Right cardiac atrium (tissue), 5 donors: Measurements from ENCODE around the gene PIK3R2. TPM values are rescaled to one million over a fixed set of nuclear protein-coding genes. Genes with fewer than 3 reads are reported as not detected.

Experiments used
- ATAC-seq, 2 donors: fragments of 200-7000 bp; cut with Tn5 transposase; one replicate each; pipeline versions ENCODE4 v1.8.0 to v1.9.1; 2020; ENCODE audit warnings: moderate library complexity in 2 of 2, mild to moderate bottlenecking in 1 of 2
- DNase-seq, 3 donors: peaks; one replicate each; pipeline ENCODE4 v3.0.0-alpha.2; 2020
- H3K27ac ChIP-seq: one replicate; pipeline ENCODE4 v1.5.1; 2013; ENCODE audit warnings: mild to moderate bottlenecking, low read length, control low read depth, moderate library complexity
- H3K27me3 ChIP-seq: one replicate; pipeline ENCODE4 v1.6.1; 2013; ENCODE audit not compliant: control insufficient read depth, insufficient read depth
- H3K4me1 ChIP-seq: one replicate; pipeline ENCODE4 v1.6.1; 2013; ENCODE audit warnings: low read length; ENCODE audit not compliant: control insufficient read depth, insufficient read depth
- H3K4me3 ChIP-seq: one replicate; pipeline ENCODE4 v1.5.1; 2013; ENCODE audit warnings: low read length, control low read depth
- H3K9me3 ChIP-seq: one replicate; pipeline ENCODE4 v1.6.1; 2013; ENCODE audit warnings: low read length; ENCODE audit not compliant: control insufficient read depth
- WGBS: extraction: QIAGEN DNeasy Blood & Tissue Kit; methylation state at CpG from one replicate; pipeline ENCODE4 v1.1.7; 2013; 5-methylcytosine and 5-hydroxymethylcytosine counted together
- intact Hi-C, 4 donors: fragments of 100-400 bp; cut with DNase I; formaldehyde crosslinking; loops; one replicate each; pipeline versions ENCODE4 v1.11.0 to v1.14.0; 2022 to 2023
- polyA plus RNA-seq: library from polyadenylated mRNA; stranded (reverse); fragments of 200-250 nt; gene quantifications from one replicate; pipeline ENCODE4 v1.2.3, GENCODE V29; 2013
- total RNA-seq, 4 donors: library from RNA; stranded (reverse); fragmentation: NEBNext Ultra II Directional; extraction: Animal tissue kit (Norgen Biotek cat#: 25700); gene quantifications; one replicate each; pipeline ENCODE4 v1.2.1, GENCODE V29; 2021
- donor health status: healthy with polysubstance abuse.
- donor health status: DM: no; HTN: yes; CAD: no.
- donor health status: DM: no; HTN: no; CAD: no.
- donor health status: DM: no; HTN: yes; CAD: no; lungs with severe emphysema.
- donor health status: DM: yes; HTN: yes; CAD: no.

Gene PIK3R2
- total and polyA plus RNA-seq, 5 donors: 7.1 to 30.1 (median 24.9) TPM

DNA sequence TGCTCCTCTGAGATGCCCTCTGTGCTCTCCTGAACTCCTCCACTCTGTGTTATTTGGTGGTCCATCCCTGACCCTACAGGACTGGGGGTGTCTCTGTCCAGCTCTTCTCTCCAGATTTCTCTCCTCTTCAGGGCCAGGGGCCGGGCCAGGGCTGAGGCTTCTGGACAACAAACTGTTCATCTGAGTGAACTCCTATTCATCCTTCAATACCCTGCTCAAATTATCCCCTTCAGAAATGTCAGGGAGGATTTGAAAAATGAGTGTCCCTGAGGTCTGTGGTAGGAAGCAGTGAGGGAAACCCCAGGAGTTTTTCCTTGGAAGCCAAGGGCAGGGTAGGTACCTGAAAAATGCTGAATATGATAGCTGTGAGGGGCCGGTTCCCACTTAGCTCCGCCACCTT lies 65.6 kb downstream of the PIK3R2 start:
- ATAC-seq (no peak), DNase-seq (no peak)
- Histone ChIP-seq H3K27me3 (no peaks in the 10 kb centered on the region), H3K9me3 (no peaks in the 10 kb centered on the region), H3K4me3 (no peak overlapping the region), H3K27ac (no peak overlapping the region), H3K4me1 (no peaks in the 10 kb centered on the region)
- intact Hi-C loops: loop anchor here in 1 of 4 donors (10.0 kb wide), 1 partner anchor 186 kb away; no protein-coding TSS in a partner anchor
- WGBS: 92% methylated on average over 3 of the region's 3 CpGs

Other genes with a start within 250 kb of the PIK3R2 start
- gene CCDC124, start 220.1 kb upstream of the PIK3R2 start, total RNA-seq: 10 to 100 TPM; 76.1 to 87.6 (median 78.8) TPM
- 136 TPM for gene CCDC124, start 220.1 kb upstream of the PIK3R2 start, polyA plus RNA-seq
- gene KCNN1, start 186.1 kb upstream of the PIK3R2 start, total RNA-seq: 1 to 10 TPM in 3 of 4 donors, under 1 TPM in 1; 0.84 to 1.9 (median 1.4) TPM
- 3.0 TPM for gene KCNN1, start 186.1 kb upstream of the PIK3R2 start, polyA plus RNA-seq
- 10 to 100 TPM; 14.2 to 20.5 (median 18.0) TPM for gene ARRDC2, start 145.0 kb upstream of the PIK3R2 start, total RNA-seq
- gene ARRDC2, start 145.0 kb upstream of the PIK3R2 start, polyA plus RNA-seq: 24.7 TPM
- gene IL12RB1, start 66.2 kb upstream of the PIK3R2 start, total RNA-seq: 1 to 10 TPM in 2 of 4 donors, under 1 TPM in 2; 0.79 to 1.6 (median 0.97) TPM
- 0.32 TPM for gene IL12RB1, start 66.2 kb upstream of the PIK3R2 start, polyA plus RNA-seq
- 1 to 10 TPM; 5.1 to 6.9 (median 6.5) TPM for gene MAST3, start 55.4 kb upstream of the PIK3R2 start, total RNA-seq
- gene MAST3, start 55.4 kb upstream of the PIK3R2 start, polyA plus RNA-seq: 2.6 TPM
- 10 to 100 TPM; 21.8 to 47.4 (median 35.9) TPM for gene IFI30, start 20.6 kb downstream of the PIK3R2 start, total RNA-seq
- gene IFI30, start 20.6 kb downstream of the PIK3R2 start, polyA plus RNA-seq: 10.1 TPM
- 10 to 100 TPM in 2 of 4 donors, 1 to 10 TPM in 2; 8.0 to 12.0 (median 10.0) TPM for gene MPV17L2, start 40.1 kb downstream of the PIK3R2 start, total RNA-seq
- 19.5 TPM for gene MPV17L2, start 40.1 kb downstream of the PIK3R2 start, polyA plus RNA-seq
- 10 to 100 TPM; 23.1 to 41.5 (median 29.5) TPM for gene RAB3A, start 50.9 kb downstream of the PIK3R2 start, total RNA-seq
- 29.1 TPM for gene RAB3A, start 50.9 kb downstream of the PIK3R2 start, polyA plus RNA-seq
- 1 to 10 TPM in 2 of 4 donors, under 1 TPM in 2; 0.47 to 1.6 (median 0.97) TPM for gene PDE4C, start 73.3 kb downstream of the PIK3R2 start, total RNA-seq
- gene PDE4C, start 73.3 kb downstream of the PIK3R2 start, polyA plus RNA-seq: 2.8 TPM
- 1 to 10 TPM in 2 of 4 donors, under 1 TPM in 2; 0.65 to 1.4 (median 1.1) TPM for gene IQCN, start 121.3 kb downstream of the PIK3R2 start, total RNA-seq
- 5.3 TPM for gene IQCN, start 121.3 kb downstream of the PIK3R2 start, polyA plus RNA-seq
- 100 to 1,000 TPM; 117 to 229 (median 122) TPM for gene JUND, start 128.5 kb downstream of the PIK3R2 start, total RNA-seq
- gene JUND, start 128.5 kb downstream of the PIK3R2 start, polyA plus RNA-seq: 233 TPM
- 10 to 100 TPM; 55.6 to 77.2 (median 64.8) TPM for gene LSM4, start 169.9 kb downstream of the PIK3R2 start, total RNA-seq
- 131 TPM for gene LSM4, start 169.9 kb downstream of the PIK3R2 start, polyA plus RNA-seq
- gene PGPEP1, start 187.4 kb downstream of the PIK3R2 start, total RNA-seq: 10 to 100 TPM; 31.3 to 42.0 (median 35.0) TPM
- 17.4 TPM for gene PGPEP1, start 187.4 kb downstream of the PIK3R2 start, polyA plus RNA-seq
- gene GDF15, start 233.0 kb downstream of the PIK3R2 start, total RNA-seq: under 1 TPM in 3 of 4 donors, not detected in 1; 0.50 to 0.60 (median 0.53) TPM
- gene GDF15, start 233.0 kb downstream of the PIK3R2 start, polyA plus RNA-seq: 0.25 TPM
- gene LRRC25, start 244.5 kb downstream of the PIK3R2 start, total RNA-seq: 1 to 10 TPM; 3.1 to 4.3 (median 3.7) TPM
- gene LRRC25, start 244.5 kb downstream of the PIK3R2 start, polyA plus RNA-seq: 1.5 TPM